ENCODE measurements around the gene MORN4.
A peak's percentile ranks its signal among the peaks of the same experiment; 100 is the strongest.

MORN4 gene

DNA sequence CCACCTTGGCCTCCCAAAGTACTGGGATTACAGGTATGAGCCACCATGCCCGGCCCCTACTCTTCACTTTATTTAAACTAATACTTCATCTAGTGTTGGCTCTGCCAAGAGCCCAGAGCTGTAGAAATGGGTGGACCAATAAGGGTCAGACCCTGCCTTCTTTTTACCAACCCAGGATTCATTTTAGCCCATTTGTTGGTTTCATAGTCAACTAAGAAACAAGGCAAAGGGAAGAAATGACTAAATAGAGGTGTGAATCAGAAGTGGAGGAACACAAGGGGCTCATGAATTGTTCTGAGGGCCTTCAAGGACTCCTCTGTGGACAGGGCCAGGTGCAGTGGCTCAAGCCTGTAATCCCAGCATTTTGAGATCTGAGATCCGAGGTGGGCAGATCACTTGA, 59.6 kb downstream of the MORN4 start:
- DNase-seq (ENCODE audit: low read depth in 2 of 2) = no peak

DNA sequence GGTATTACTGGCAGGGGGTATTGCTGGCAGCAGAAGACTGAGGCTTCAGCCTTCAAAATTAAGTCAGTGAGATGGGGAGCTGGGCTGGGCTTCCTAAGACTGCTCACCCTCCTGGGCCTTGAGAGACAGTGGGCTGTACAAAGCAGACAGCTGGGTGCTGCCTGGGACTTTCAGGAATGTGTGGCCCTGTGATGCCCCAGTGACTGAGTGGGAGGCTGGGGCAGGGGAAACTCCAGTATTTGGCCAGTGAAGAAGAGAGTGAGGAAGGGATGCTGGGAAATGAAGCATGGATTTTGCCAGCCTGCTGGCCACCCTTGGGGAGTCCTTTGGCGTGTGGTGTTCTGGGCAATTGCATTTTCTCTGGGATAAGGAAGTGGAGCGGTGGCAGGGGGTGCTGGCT, 60.3 kb downstream of the MORN4 start:
- no peak for DNase-seq (ENCODE audit: low read depth in 2 of 2)

DNA sequence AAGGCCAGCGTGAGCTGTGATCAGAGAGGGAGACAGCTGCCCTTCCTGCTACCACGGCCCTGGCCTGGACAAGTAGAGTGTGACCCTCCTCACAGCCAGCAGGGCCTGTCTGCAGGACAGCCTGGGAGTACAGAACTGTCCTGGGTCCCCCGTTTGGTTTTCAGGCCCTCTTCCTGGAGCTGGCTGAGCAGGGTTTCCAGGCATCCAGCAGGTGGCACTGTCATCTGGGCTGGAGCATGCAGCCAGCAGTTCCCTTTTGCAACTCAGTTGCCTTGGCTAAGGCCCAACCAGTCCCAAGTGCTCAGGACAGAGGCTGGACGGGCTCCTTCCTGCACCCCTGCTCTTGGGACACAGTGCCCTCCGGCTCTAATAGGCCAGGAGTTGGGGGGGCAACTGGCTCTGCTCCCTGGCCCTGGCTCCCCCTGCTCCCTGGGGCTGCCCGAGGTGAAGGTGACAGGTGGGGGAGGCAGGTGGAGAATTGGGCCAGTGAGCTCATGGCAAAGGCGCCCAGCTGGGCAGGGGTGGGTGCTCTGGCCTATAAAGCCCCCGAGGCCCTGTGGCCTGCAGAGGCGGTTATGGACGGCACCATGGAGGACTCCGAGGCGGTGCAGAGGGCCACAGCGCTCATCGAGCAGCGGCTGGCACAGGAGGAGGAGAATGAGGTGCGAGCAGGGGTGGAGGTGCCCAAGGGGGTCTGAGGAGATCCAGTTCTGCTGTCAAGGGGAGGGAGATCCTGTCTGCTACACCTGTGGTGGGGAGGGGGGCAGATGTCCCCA, 60.9 kb downstream of the MORN4 start, which contains the start of gene ANKRD2:
TSS of gene ANKRD2 (plus strand) at position 566 of the 776 bp plus-strand sequence. CDS start at position 576, 10 bp downstream.
- peak; percentile 26 to 61 for DNase-seq (ENCODE audit: low read depth in 2 of 2)

DNA sequence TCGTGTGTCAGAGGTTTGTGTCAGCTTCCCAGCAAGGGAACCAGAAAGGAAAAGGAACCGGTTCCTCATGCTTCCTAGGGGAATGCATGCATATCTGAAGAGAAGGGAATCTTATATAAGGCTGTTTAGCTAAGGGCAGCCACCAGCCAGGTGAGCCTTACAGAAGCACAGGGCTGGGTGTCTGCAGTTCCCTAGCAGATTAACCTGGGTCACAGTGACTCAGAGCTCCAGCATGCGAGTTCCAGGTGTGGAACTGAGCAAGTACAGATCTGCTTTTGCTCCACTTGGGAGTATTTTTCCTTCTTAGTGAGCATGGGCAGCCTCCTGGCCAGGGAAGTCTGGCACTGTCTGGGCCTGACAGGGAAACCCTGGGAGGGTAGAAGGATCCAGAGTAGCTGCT, 61.7 kb downstream of the MORN4 start:
- DNase-seq (ENCODE audit: low read depth in 2 of 2) = no peak

DNA sequence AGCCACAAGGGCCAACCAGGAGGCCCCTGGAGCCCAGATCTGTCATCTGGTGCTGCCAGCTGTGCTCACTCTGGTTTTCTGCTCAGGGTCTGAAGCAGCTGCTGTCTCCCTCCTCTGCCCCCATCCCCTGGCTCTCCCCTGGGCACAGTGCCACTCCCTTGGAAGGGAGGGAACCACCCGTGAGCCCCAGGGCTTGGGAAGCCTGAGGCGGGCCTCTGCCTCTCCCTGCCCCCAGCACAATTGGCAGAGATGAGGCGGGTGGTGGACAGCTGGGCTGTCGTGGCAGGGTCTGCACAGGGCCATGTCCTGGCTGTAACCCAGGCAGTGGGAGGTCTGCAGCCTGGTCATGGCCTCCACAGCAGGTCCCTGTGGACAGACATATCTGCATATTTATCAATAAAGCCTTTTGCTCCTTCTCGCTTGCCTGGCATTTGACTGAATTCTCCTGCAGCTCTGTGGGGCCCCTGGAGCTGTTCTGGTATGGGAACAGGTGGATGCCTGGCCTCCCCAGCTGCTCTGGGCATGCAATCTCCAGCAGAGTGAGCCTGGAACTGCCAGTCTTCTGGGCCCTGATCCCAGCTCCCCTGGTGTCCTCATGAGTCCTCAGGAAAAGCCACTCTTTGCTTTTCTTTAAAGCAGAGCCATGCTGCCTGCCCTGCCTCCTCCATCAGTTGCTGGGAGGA, 62.4 kb downstream of the MORN4 start:
- no peak for DNase-seq (ENCODE audit: low read depth in 2 of 2)

DNA sequence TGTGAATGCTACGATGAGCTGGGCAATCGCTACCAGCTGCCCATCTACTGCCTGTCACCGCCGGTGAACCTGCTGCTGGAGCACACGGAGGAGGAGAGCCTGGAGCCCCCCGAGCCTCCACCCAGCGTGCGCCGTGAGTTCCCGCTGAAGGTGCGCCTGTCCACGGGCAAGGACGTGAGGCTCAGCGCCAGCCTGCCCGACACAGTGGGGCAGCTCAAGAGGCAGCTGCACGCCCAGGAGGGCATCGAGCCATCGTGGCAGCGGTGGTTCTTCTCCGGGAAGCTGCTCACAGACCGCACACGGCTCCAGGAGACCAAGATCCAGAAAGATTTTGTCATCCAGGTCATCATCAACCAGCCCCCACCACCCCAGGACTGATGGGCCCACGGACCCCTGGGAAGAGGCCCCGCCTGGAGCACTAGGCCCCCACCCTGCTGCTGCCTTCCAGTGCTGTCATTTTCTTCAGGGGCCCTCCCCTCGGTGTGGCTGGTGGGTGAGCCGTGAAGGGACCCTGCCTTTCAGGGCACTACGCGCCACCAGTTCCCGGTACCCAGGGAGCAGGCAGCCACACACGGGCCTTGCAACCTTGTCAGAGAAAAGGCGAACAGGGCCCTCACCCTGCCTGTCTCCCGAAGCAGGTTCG, 63.0 kb downstream of the MORN4 start:
- no peak for DNase-seq (ENCODE audit: low read depth in 2 of 2)

DNA sequence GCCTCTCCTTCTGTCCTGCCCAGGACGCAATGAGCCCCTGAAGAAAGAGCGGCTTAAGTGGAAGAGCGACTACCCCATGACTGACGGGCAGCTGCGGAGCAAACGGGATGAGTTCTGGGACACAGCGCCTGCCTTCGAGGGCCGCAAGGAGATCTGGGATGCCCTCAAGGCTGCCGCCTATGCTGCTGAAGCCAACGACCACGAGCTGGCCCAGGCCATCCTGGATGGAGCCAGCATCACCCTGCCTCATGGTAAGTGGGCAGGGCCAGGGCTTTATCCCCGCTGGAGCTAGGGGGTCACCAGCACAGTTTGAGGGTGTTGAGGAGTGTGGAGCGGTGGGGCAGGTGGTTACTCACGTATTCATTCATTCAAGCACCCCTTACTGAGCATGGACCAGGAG, 65.4 kb downstream of the MORN4 start:
- no peak for DNase-seq (ENCODE audit: low read depth in 2 of 2)

DNA sequence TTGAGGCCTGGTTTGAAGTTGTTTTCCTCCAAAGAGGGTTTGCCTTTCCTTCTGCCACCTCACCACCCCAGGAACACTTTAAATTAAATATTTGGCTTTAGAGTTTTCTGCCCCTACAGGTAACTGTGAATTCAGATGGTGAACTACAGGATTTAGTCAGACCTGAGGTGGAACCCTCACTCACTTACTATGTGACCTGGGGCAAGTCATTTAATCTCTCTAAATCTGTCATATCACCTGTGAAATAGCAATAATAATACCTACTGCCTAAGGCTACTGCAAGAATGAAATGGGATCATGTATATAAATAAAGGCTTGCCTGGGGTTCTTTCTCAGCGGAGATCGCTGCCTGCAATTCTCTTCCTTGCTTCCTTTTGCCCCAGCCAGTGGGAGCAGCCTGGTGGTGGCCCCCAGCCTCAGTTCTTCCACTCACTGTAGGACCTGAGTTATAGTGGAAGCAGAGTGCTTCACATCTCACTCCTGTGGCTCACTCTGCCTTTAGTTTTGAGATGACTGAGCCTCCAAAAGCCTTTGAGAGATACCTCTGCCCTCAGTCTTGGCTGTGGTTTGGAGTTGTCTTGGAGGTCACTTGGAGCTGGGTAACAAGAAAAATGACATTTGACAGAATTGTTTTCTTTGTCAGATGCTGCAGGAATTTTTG, 66.8 kb downstream of the MORN4 start:
- DNase-seq (ENCODE audit: low read depth in 2 of 2) = no peak

DNA sequence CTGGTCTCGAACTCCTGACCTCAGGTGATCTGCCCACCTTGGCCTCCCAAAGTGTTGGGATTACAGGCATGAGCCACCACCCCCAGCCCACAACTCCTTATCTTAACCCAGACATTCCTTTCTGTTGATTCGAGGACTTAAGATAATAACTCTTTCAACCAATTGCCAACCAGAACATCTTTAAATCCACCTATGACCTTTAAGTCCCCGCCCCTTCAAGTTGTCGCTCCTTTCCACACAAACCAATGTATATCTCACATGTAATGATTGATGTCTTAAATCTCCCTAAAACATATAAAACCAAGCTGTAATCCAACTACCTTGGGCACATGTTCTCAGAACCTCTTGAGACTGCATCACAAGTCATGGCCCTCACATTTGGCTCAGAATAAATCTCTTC, 68.5 kb downstream of the MORN4 start:
- no peak for DNase-seq (ENCODE audit: low read depth in 2 of 2)
